Neural progenitor cell (in vitro differentiated cells): ENCODE results near the gene IL9R. TPM values are rescaled to one million over a fixed set of nuclear protein-coding genes. Genes with fewer than 3 reads are reported as not detected.

Experiments used
- DNase-seq: peaks from one replicate; pipeline ENCODE4 v3.0.0-alpha.2; 2016; ENCODE audit warnings: low spot score
- H2AFZ ChIP-seq: fragments of 200-600 bp; sonication (generic); replicated peaks from 2 replicates; pipeline ENCODE4 v1.6.1; 2016; ENCODE audit warnings: antibody characterized with exemption
- H3F3A ChIP-seq: fragments of 200-600 bp; sonication (generic); 2 replicates; pipeline ENCODE4 v1.6.1; 2016; ENCODE audit warnings: antibody characterized with exemption, low read depth
- H3K27ac ChIP-seq: fragments of 200-600 bp; sonication (generic); 2 replicates; pipeline ENCODE4 v1.5.1; 2016; ENCODE audit warnings: mild to moderate bottlenecking
- H3K27me3 ChIP-seq: fragments of 200-600 bp; sonication (generic); 2 replicates; pipeline ENCODE4 v1.6.1; 2016; ENCODE audit warnings: mild to moderate bottlenecking, moderate library complexity
- H3K36me3 ChIP-seq: fragments of 200-600 bp; sonication (generic); 2 replicates; pipeline ENCODE4 v1.5.1; 2016
- H3K4me1 ChIP-seq: fragments of 200-600 bp; sonication (generic); 2 replicates; pipeline ENCODE4 v1.6.1; 2016; ENCODE audit warnings: mixed run types
- H3K4me2 ChIP-seq: fragments of 200-600 bp; sonication (generic); 2 replicates; pipeline ENCODE4 v1.6.1; 2016
- H3K4me3 ChIP-seq: fragments of 200-600 bp; sonication (generic); 2 replicates; pipeline ENCODE4 v1.5.1; 2016
- H3K79me2 ChIP-seq: fragments of 200-600 bp; sonication (generic); 2 replicates; pipeline ENCODE4 v1.6.1; 2016; ENCODE audit warnings: low read depth
- H3K9ac ChIP-seq: fragments of 200-600 bp; sonication (generic); 2 replicates; pipeline ENCODE4 v1.6.1; 2016
- H3K9me3 ChIP-seq: fragments of 200-600 bp; sonication (generic); 2 replicates; pipeline ENCODE4 v1.5.1; 2016; ENCODE audit warnings: low read depth
- H4K20me1 ChIP-seq: fragments of 200-600 bp; sonication (generic); 2 replicates; pipeline ENCODE4 v1.6.1; 2016; ENCODE audit warnings: low read depth
- H3K27ac Mint-ChIP-seq: 3 replicates; pipeline ENCODE4 v1.8.0; 2021; ENCODE audit warnings: mixed read lengths
- H3K27me3 Mint-ChIP-seq: 2 replicates; pipeline ENCODE4 v1.8.0; 2022; ENCODE audit warnings: low read depth, mild to moderate bottlenecking, inconsistent platforms, moderate library complexity, mixed read lengths; ENCODE audit not compliant: insufficient read depth
- H3K36me3 Mint-ChIP-seq: 3 replicates; pipeline ENCODE4 v1.8.0; 2021; ENCODE audit warnings: mixed read lengths
- H3K4me1 Mint-ChIP-seq: 3 replicates; pipeline ENCODE4 v1.8.0; 2021; ENCODE audit warnings: mixed read lengths
- H3K4me3 Mint-ChIP-seq: 3 replicates; pipeline ENCODE4 v1.8.0; 2021; ENCODE audit warnings: mild to moderate bottlenecking, moderate library complexity, mixed read lengths
- H3K9me3 Mint-ChIP-seq: 3 replicates; pipeline ENCODE4 v1.8.0; 2020; ENCODE audit warnings: mixed read lengths
- CTCF ChIP-seq: fragments of 200-600 bp; sonication (generic); IDR thresholded peaks from 2 replicates; pipeline ENCODE4 v1.5.1; 2017; ENCODE audit warnings: antibody characterized with exemption, mild to moderate bottlenecking
- EZH2 ChIP-seq: fragments of 200-600 bp; sonication (generic); IDR thresholded peaks from 2 replicates; pipeline ENCODE4 v1.6.1; 2017; ENCODE audit warnings: antibody characterized with exemption, mild to moderate bottlenecking, moderate library complexity
- EZH2phosphoT487 ChIP-seq: fragments of 200-600 bp; sonication (generic); IDR thresholded peaks from 2 replicates; pipeline ENCODE4 v1.6.1; 2017; ENCODE audit warnings: antibody characterized with exemption
- total RNA-seq: library from RNA; depleted of rRNA; stranded (reverse); fragments of >200 nt; gene quantifications from 2 replicates; pipeline ENCODE4 v1.2.3, GENCODE V29; 2015; ENCODE audit warnings: low replicate concordance

Gene IL9R
- total RNA-seq, 1 donor from 2014 or later = not detected

- Histone ChIP-seq H3K27ac (no peak overlapping the region), H2AFZ (no peak overlapping the region), H3K4me1 (no peaks in the 10 kb centered on the region), H3K36me3 (no peaks in the 10 kb centered on the region), H3K27me3 (no peaks in the 10 kb centered on the region), H4K20me1 (no peaks in the 10 kb centered on the region), H3K4me3 (no peak overlapping the region), H3F3A (no peaks in the 10 kb centered on the region), H3K4me2 (no peak overlapping the region), H3K9ac (no peak overlapping the region), H3K9me3 (no peaks in the 10 kb centered on the region), H3K79me2 (no peaks in the 10 kb centered on the region)
- no peaks in the 10 kb centered on the region for H3K4me1 Mint-ChIP-seq
- H3K27ac Mint-ChIP-seq = no peak overlapping the region
- TF ChIP-seq EZH2 (no peak), CTCF (no peak), EZH2phosphoT487 (no peak)
- H3K4me3 Mint-ChIP-seq = no peak overlapping the region
- H3K36me3 Mint-ChIP-seq = no peaks in the 10 kb centered on the region
- H3K27me3 Mint-ChIP-seq = peaks cover 3% of the 10 kb centered on the region
- DNase-seq = no peak
- H3K9me3 Mint-ChIP-seq = peaks cover 19% of the 10 kb centered on the region
Observed at GRCh38 chrX:156003486-156004185, 6.1 kb downstream of the IL9R start.

- Histone ChIP-seq H3K36me3 (no peaks in the 10 kb centered on the region), H3K9ac (no peak overlapping the region), H3K79me2 (no peaks in the 10 kb centered on the region), H3K27me3 (no peaks in the 10 kb centered on the region), H3F3A (no peaks in the 10 kb centered on the region), H4K20me1 (no peaks in the 10 kb centered on the region), H3K4me1 (no peaks in the 10 kb centered on the region), H3K4me3 (no peak overlapping the region), H2AFZ (no peak overlapping the region), H3K9me3 (no peaks in the 10 kb centered on the region), H3K27ac (no peak overlapping the region), H3K4me2 (no peak overlapping the region)
- peaks cover 3% of the 10 kb centered on the region for H3K27me3 Mint-ChIP-seq
- TF ChIP-seq EZH2 (no peak), CTCF (no peak), EZH2phosphoT487 (no peak)
- H3K27ac Mint-ChIP-seq = no peak overlapping the region
- no peak for DNase-seq
- H3K9me3 Mint-ChIP-seq = peaks cover 19% of the 10 kb centered on the region
- H3K4me1 Mint-ChIP-seq = no peaks in the 10 kb centered on the region
- no peak overlapping the region for H3K4me3 Mint-ChIP-seq
- no peaks in the 10 kb centered on the region for H3K36me3 Mint-ChIP-seq
Observed at GRCh38 chrX:156004256-156004655, 6.8 kb downstream of the IL9R start.

- Histone ChIP-seq H3K27me3 (no peaks in the 10 kb centered on the region), H3K4me1 (no peaks in the 10 kb centered on the region), H3K4me2 (no peak overlapping the region), H3K79me2 (no peaks in the 10 kb centered on the region), H3K4me3 (no peak overlapping the region), H3K9me3 (no peaks in the 10 kb centered on the region), H3K9ac (no peak overlapping the region), H3K27ac (no peak overlapping the region), H4K20me1 (no peaks in the 10 kb centered on the region), H3F3A (no peaks in the 10 kb centered on the region), H3K36me3 (no peaks in the 10 kb centered on the region), H2AFZ (no peak overlapping the region)
- DNase-seq = no peak
- Mint-ChIP-seq H3K4me1 (no peaks in the 10 kb centered on the region), H3K27ac (no peak overlapping the region), H3K9me3 (peaks cover 19% of the 10 kb centered on the region), H3K36me3 (no peaks in the 10 kb centered on the region), H3K4me3 (no peak overlapping the region), H3K27me3 (peaks cover 3% of the 10 kb centered on the region)
- TF ChIP-seq EZH2 = no peak
- no peak for TF ChIP-seq EZH2phosphoT487
- no peak for TF ChIP-seq CTCF
Observed at GRCh38 chrX:156004740-156005139, 7.2 kb downstream of the IL9R start.
